HG03460 (cell line): ENCODE measurements around the gene MBNL2.

ENCODE experiments used
- ATAC-seq: cut with Tn5 transposase; IDR thresholded peaks from one replicate; pipeline ENCODE4 v1.9.1; 2021; ENCODE audit not compliant: unreplicated experiment

MBNL2 gene

GRCh38 chr13:97319113-97319720 lies 97.1 kb downstream of the MBNL2 start:
- ATAC-seq = no peak

- ATAC-seq = no peak
Observed at GRCh38 chr13:97321101-97321500, 99.0 kb downstream of the MBNL2 start.

- no peak for ATAC-seq
Observed at GRCh38 chr13:97321616-97322321, 99.6 kb downstream of the MBNL2 start.

GRCh38 chr13:97322740-97323342 lies 100.7 kb downstream of the MBNL2 start:
- ATAC-seq = no peak

- ATAC-seq = no peak
Observed at GRCh38 chr13:97324115-97324514, 102.0 kb downstream of the MBNL2 start.

- ATAC-seq = no peak
Observed at GRCh38 chr13:97325738-97326137, 103.6 kb downstream of the MBNL2 start.

- ATAC-seq = no peak
Observed at GRCh38 chr13:97327086-97327485, 105.0 kb downstream of the MBNL2 start.

- ATAC-seq = no peak
Observed at GRCh38 chr13:97327506-97328221, 105.5 kb downstream of the MBNL2 start.

GRCh38 chr13:97328222-97328790 lies 106.2 kb downstream of the MBNL2 start:
- ATAC-seq = no peak

GRCh38 chr13:97329331-97329730 lies 107.2 kb downstream of the MBNL2 start:
- ATAC-seq = no peak

- no peak for ATAC-seq
Observed at GRCh38 chr13:97330448-97330847, 108.3 kb downstream of the MBNL2 start.

GRCh38 chr13:97332742-97333141 lies 110.6 kb downstream of the MBNL2 start:
- no peak for ATAC-seq

- ATAC-seq = no peak
Observed at GRCh38 chr13:97333983-97334382, 111.8 kb downstream of the MBNL2 start.

GRCh38 chr13:97334690-97335089 lies 112.6 kb downstream of the MBNL2 start:
- no peak for ATAC-seq

- ATAC-seq = no peak
Observed at GRCh38 chr13:97335488-97336134, 113.5 kb downstream of the MBNL2 start.

GRCh38 chr13:97337985-97338499 lies 115.9 kb downstream of the MBNL2 start:
- ATAC-seq = no peak

GRCh38 chr13:97338571-97338970 lies 116.4 kb downstream of the MBNL2 start:
- ATAC-seq = no peak

GRCh38 chr13:97339019-97339987 lies 117.2 kb downstream of the MBNL2 start:
- no peak for ATAC-seq

- ATAC-seq = peak; percentile 60
Observed at GRCh38 chr13:97339988-97340749, 118.0 kb downstream of the MBNL2 start.
